ENCODE data around the gene ARL17A.
"Not testable (repeated sequence)": the region's sequence is repeated elsewhere in the genome, so short reads cannot be mapped to it uniquely, and the experiment has no call there.

GRCh38 chr17:46618975-46619374 lies 39.5 kb upstream of the ARL17A start:
- TF ChIP-seq, protein P1, sequence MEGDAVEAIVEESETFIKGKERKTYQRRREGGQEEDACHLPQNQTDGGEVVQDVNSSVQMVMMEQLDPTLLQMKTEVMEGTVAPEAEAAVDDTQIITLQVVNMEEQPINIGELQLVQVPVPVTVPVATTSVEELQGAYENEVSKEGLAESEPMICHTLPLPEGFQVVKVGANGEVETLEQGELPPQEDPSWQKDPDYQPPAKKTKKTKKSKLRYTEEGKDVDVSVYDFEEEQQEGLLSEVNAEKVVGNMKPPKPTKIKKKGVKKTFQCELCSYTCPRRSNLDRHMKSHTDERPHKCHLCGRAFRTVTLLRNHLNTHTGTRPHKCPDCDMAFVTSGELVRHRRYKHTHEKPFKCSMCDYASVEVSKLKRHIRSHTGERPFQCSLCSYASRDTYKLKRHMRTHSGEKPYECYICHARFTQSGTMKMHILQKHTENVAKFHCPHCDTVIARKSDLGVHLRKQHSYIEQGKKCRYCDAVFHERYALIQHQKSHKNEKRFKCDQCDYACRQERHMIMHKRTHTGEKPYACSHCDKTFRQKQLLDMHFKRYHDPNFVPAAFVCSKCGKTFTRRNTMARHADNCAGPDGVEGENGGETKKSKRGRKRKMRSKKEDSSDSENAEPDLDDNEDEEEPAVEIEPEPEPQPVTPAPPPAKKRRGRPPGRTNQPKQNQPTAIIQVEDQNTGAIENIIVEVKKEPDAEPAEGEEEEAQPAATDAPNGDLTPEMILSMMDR (conservative IDR thresholded peaks at IDR 0.05), result not testable (repeated sequence)
- TF ChIP-seq ZFX (IDR thresholded peaks at IDR 0.05), result not testable (repeated sequence)

All from C4-2B (cell line).